ENCODE measurements around the gene JAML.

DNA sequence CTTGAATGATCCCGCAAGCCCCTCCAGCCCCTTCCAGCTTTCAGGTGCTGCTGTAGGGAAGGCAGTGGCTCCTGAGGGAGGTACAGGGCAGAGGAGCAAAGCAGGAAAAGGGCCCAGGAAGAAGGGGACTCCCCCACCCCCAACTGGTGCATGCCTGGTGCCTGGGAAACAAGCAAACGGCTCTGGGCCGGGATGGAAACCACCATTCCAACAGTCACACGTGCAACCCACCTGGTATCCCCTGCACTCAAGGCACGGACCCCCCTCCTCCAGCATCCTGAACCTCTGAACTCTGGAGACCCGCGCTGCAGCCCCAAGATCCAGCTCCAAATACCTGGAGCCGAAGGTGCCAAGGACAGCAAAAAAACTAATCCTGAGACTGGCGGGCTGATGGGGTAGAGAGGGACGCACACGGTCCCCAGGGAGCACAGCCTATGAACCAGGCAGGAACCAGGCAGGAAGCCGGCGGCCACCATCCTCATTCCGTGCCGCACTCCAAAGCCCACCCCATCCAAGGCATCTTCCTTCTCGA lies 72.7 kb downstream of the JAML start:
- TF ChIP-seq POLR2AphosphoS5 (IDR thresholded peaks at IDR 0.05) (no peak), POLR2A (IDR thresholded peaks at IDR 0.05) (no peak)
- TF ChIP-seq, protein P1, sequence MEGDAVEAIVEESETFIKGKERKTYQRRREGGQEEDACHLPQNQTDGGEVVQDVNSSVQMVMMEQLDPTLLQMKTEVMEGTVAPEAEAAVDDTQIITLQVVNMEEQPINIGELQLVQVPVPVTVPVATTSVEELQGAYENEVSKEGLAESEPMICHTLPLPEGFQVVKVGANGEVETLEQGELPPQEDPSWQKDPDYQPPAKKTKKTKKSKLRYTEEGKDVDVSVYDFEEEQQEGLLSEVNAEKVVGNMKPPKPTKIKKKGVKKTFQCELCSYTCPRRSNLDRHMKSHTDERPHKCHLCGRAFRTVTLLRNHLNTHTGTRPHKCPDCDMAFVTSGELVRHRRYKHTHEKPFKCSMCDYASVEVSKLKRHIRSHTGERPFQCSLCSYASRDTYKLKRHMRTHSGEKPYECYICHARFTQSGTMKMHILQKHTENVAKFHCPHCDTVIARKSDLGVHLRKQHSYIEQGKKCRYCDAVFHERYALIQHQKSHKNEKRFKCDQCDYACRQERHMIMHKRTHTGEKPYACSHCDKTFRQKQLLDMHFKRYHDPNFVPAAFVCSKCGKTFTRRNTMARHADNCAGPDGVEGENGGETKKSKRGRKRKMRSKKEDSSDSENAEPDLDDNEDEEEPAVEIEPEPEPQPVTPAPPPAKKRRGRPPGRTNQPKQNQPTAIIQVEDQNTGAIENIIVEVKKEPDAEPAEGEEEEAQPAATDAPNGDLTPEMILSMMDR (IDR thresholded peaks at IDR 0.05) = no peak
